ENCODE data around the gene GAK. TPM values are rescaled to one million over a fixed set of nuclear protein-coding genes. Genes with fewer than 3 reads are reported as not detected.

The GAK gene
- total RNA-seq, 1 donor from 2014 or later, result 116 TPM

- Mint-ChIP-seq H3K36me3 (ENCODE audit: insufficient read depth) (peaks cover 23% of the 10 kb centered on the region), H3K4me3 (ENCODE audit: low read depth) (no peak overlapping the region), H3K4me1 (ENCODE audit: low read depth) (no peaks in the 10 kb centered on the region), H3K27me3 (no peaks in the 10 kb centered on the region), H3K27ac (no peak overlapping the region), H3K9me3 (ENCODE audit: low read depth) (no peaks in the 10 kb centered on the region)
- DNase-seq (ENCODE audit: low spot score, unreplicated experiment), result no peak
- TF ChIP-seq CTCF (IDR thresholded peaks at IDR 0.05; ENCODE audit: unreplicated experiment), result no peak
Observed at GRCh38 chr4:856225-856901, 75.8 kb downstream of the GAK start.

- Mint-ChIP-seq H3K4me3 (ENCODE audit: low read depth) (no peak overlapping the region), H3K36me3 (ENCODE audit: insufficient read depth) (peaks cover 21% of the 10 kb centered on the region), H3K27me3 (no peaks in the 10 kb centered on the region)
Observed at GRCh38 chr4:855880-856224, 76.3 kb downstream of the GAK start.

GRCh38 chr4:854356-854755 is 77.8 kb downstream of the GAK start:
- Mint-ChIP-seq H3K9me3 (ENCODE audit: low read depth) (no peaks in the 10 kb centered on the region), H3K4me1 (ENCODE audit: low read depth) (no peaks in the 10 kb centered on the region), H3K4me3 (ENCODE audit: low read depth) (no peak overlapping the region), H3K36me3 (ENCODE audit: insufficient read depth) (peaks cover 18% of the 10 kb centered on the region), H3K27ac (no peak overlapping the region), H3K27me3 (no peaks in the 10 kb centered on the region)
- DNase-seq (ENCODE audit: low spot score, unreplicated experiment), result no peak
- TF ChIP-seq CTCF (IDR thresholded peaks at IDR 0.05; ENCODE audit: unreplicated experiment), result no peak

More at GRCh38 chr4:855880-856224, 76.3 kb downstream of the GAK start:
- Mint-ChIP-seq H3K4me1 (ENCODE audit: low read depth) (no peaks in the 10 kb centered on the region), H3K9me3 (ENCODE audit: low read depth) (no peaks in the 10 kb centered on the region), H3K27ac (no peak overlapping the region)
- no peak for TF ChIP-seq CTCF (IDR thresholded peaks at IDR 0.05; ENCODE audit: unreplicated experiment)
- DNase-seq (ENCODE audit: low spot score, unreplicated experiment), result no peak

GRCh38 chr4:853416-853781 is 78.7 kb downstream of the GAK start:
- H3K27ac Mint-ChIP-seq, result no peak overlapping the region
- peaks cover 18% of the 10 kb centered on the region for H3K36me3 Mint-ChIP-seq (ENCODE audit: insufficient read depth)
- TF ChIP-seq CTCF (IDR thresholded peaks at IDR 0.05; ENCODE audit: unreplicated experiment), result no peak
- H3K4me3 Mint-ChIP-seq (ENCODE audit: low read depth), result no peak overlapping the region
- H3K4me1 Mint-ChIP-seq (ENCODE audit: low read depth), result no peaks in the 10 kb centered on the region
- H3K9me3 Mint-ChIP-seq (ENCODE audit: low read depth), result no peaks in the 10 kb centered on the region
- DNase-seq (ENCODE audit: low spot score, unreplicated experiment), result no peak
- H3K27me3 Mint-ChIP-seq, result no peaks in the 10 kb centered on the region

GRCh38 chr4:851701-852430 is 80.2 kb downstream of the GAK start:
- no peak for DNase-seq (ENCODE audit: low spot score, unreplicated experiment)
- no peak overlapping the region for H3K4me3 Mint-ChIP-seq (ENCODE audit: low read depth)
- no peak overlapping the region for H3K27ac Mint-ChIP-seq
- H3K36me3 Mint-ChIP-seq (ENCODE audit: insufficient read depth), result peaks cover 10% of the 10 kb centered on the region
- no peaks in the 10 kb centered on the region for H3K27me3 Mint-ChIP-seq
- H3K9me3 Mint-ChIP-seq (ENCODE audit: low read depth), result no peaks in the 10 kb centered on the region
- no peak for TF ChIP-seq CTCF (IDR thresholded peaks at IDR 0.05; ENCODE audit: unreplicated experiment)
- no peaks in the 10 kb centered on the region for H3K4me1 Mint-ChIP-seq (ENCODE audit: low read depth)

All from progenitor cell of endocrine pancreas (in vitro differentiated cells).